Kidney (tissue), 14 donors: ENCODE measurements around the gene RP9. TPM values are rescaled to one million over a fixed set of nuclear protein-coding genes. Genes with fewer than 3 reads are reported as not detected.

Experiments used
- DNase-seq, 5 donors: peaks; one replicate each; pipeline ENCODE4 v3.0.0-alpha.2; 2013 to 2020
- FAIRE-seq: peaks from 2 replicates; lab custom pipeline; 2012; peaks lifted over from hg19 to GRCh38; lab: Jason Lieb, UNC
- H3K27ac ChIP-seq, 2 donors: one replicate each; pipeline ENCODE4 v1.7.0; 2013; ENCODE audit warnings: low read depth in 2 of 2, low read length in 2 of 2, inconsistent platforms in 1 of 2
- H3K27me3 ChIP-seq: one replicate; pipeline ENCODE4 v1.7.1; 2013; ENCODE audit warnings: low read length, inconsistent platforms; ENCODE audit not compliant: control insufficient read depth, insufficient read depth
- H3K36me3 ChIP-seq, 3 donors: one replicate each; pipeline versions ENCODE4 v1.7.0 to v1.7.1; 2013; ENCODE audit warnings: low read length in 3 of 3, control low read depth in 1 of 3, inconsistent platforms in 1 of 3; ENCODE audit not compliant: insufficient read depth in 3 of 3, control insufficient read depth in 2 of 3
- H3K4me1 ChIP-seq, 3 donors: one replicate each; pipeline versions ENCODE4 v1.7.0 to v1.7.1; 2013; ENCODE audit warnings: low read length in 3 of 3, inconsistent platforms in 1 of 3, low read depth in 1 of 3; ENCODE audit not compliant: control insufficient read depth in 2 of 3, insufficient read depth in 2 of 3
- H3K4me3 ChIP-seq, 3 donors: one replicate each; pipeline versions ENCODE4 v1.7.0 to v1.8.1; 2013; ENCODE audit warnings: low read length in 3 of 3, control low read depth in 1 of 3, inconsistent platforms in 1 of 3
- H3K9ac ChIP-seq, 3 donors: one replicate each; pipeline versions ENCODE4 v1.7.0 to v1.7.1; 2013; ENCODE audit warnings: low read length in 3 of 3, control low read depth in 1 of 3, inconsistent platforms in 1 of 3
- H3K9me3 ChIP-seq, 3 donors: one replicate each; pipeline versions ENCODE4 v1.7.0 to v1.7.1; 2013; ENCODE audit warnings: low read length in 3 of 3, control low read depth in 1 of 3, inconsistent platforms in 1 of 3; ENCODE audit not compliant: control insufficient read depth in 2 of 3, insufficient read depth in 1 of 3
- CTCF ChIP-seq: IDR thresholded peaks from 3 replicates; pipeline ENCODE4 v1.5.1; 2012; ENCODE audit warnings: mild to moderate bottlenecking, moderate library complexity, borderline replicate concordance; ENCODE audit not compliant: insufficient read depth; ENCODE audit errors: extremely low read depth
- intact Hi-C: fragments of 100-400 bp; cut with DNase I; formaldehyde crosslinking; loops from one replicate; pipeline ENCODE4 v1.11.1; 2022
- polyA plus RNA-seq: library from polyadenylated mRNA; stranded (reverse); fragments of 350-450 nt; fragmentation: Illumina TruSeq; extraction: RNeasy Lipid Tissue Mini Kit (QIAGEN cat#74804); gene quantifications from one replicate; pipeline ENCODE4 v1.2.3, GENCODE V29; 2014; ENCODE audit warnings: low read depth, low replicate concordance; ENCODE audit not compliant: insufficient read depth
- total RNA-seq: library from RNA; stranded (reverse); fragmentation: NEBNext Ultra II Directional; extraction: Animal tissue kit (Norgen Biotek cat#: 25700); gene quantifications from one replicate; pipeline ENCODE4 v1.2.1, GENCODE V29; 2021
- donor health status: control.
- donor health status: control.
- donor health status: control.
- donor health status: control.
- donor health status: control.
- donor health status: DM: yes; HTN: yes; CAD: no.
- donor health status: Normal renal cell carcinoma (clear cell type).

RP9 gene
- total and polyA plus RNA-seq, 2 donors from 2014 or later, result 11.3 to 26.1 TPM

GRCh38 chr7:33065981-33066380 is 43.2 kb downstream of the RP9 start:
- peaks cover 0 to 2% (median under 1%) of the 10 kb centered on the region in 3 donors for H3K4me1 ChIP-seq
- no peak for TF ChIP-seq CTCF

GRCh38 chr7:33062782-33063443 is 46.3 kb downstream of the RP9 start:
- intact Hi-C loops, result no loop called here
- FAIRE-seq, result no peak
- H3K9me3 ChIP-seq, result peaks cover 0 to 7% (median 0%) of the 10 kb centered on the region in 3 donors
- TF ChIP-seq CTCF, result no peak
- peak overlapping the region; percentile 74 to 88 (median 80) for H3K9ac ChIP-seq
- peak overlapping the region; percentile 95 to 97 for H3K27ac ChIP-seq
- H3K27me3 ChIP-seq, result no peaks in the 10 kb centered on the region
- DNase-seq, result peak; percentile 97 to 98 (median 98)
- peaks cover 0 to 2% (median 2%) of the 10 kb centered on the region in 3 donors for H3K4me1 ChIP-seq
- no peaks in the 10 kb centered on the region for H3K36me3 ChIP-seq
- peak overlapping the region; percentile 77 to 90 (median 86) for H3K4me3 ChIP-seq

More at GRCh38 chr7:33065981-33066380, 43.2 kb downstream of the RP9 start:
- Histone ChIP-seq H3K27me3 (no peaks in the 10 kb centered on the region), H3K27ac (no peak overlapping the region), H3K9ac (no peak overlapping the region), H3K4me3 (no peak overlapping the region), H3K9me3 (peaks cover 0 to 13% (median 0%) of the 10 kb centered on the region in 3 donors), H3K36me3 (no peaks in the 10 kb centered on the region)
- FAIRE-seq (no peak), DNase-seq (no peak)
- intact Hi-C loops, result no loop called here

GRCh38 chr7:33062023-33062781 is 47.0 kb downstream of the RP9 start, which contains the start of gene NT5C3A:
TSS of gene NT5C3A (minus strand) at chr7:33062776. CDS start at chr7:33062705, 71 bp downstream.
- intact Hi-C loops, result no loop called here
- peak in 3 of 5 donors; percentile 67 to 89 (median 67) for DNase-seq

More at GRCh38 chr7:33062023-33062781, 47.0 kb downstream of the RP9 start, which contains the start of gene NT5C3A:
- Histone ChIP-seq H3K4me1 (peaks cover 0 to 2% (median 2%) of the 10 kb centered on the region in 3 donors), H3K9ac (peak within 1 kb of the TSS; percentile 75 to 90 (median 80)), H3K9me3 (peaks cover 0 to 7% (median 0%) of the 10 kb centered on the region in 3 donors), H3K4me3 (peak within 1 kb of the TSS; percentile 84 to 92 (median 86)), H3K27ac (peak within 1 kb of the TSS; percentile 95 to 97), H3K36me3 (no peaks in the 10 kb centered on the region), H3K27me3 (no peaks in the 10 kb centered on the region)
- no peak for TF ChIP-seq CTCF
- FAIRE-seq, result no peak
